SK-N-SH (cell line): ENCODE measurements around the gene RFPL3. TPM values are rescaled to one million over a fixed set of nuclear protein-coding genes. Genes with fewer than 3 reads are reported as not detected.

Experiments used
- CTCF ChIA-PET: fragments of 300-600, 350-600 bp; formaldehyde crosslinking; extraction: SDS; loops from one replicate; lab custom pipeline; 2021; lab: Yijun Ruan, JAX
- POLR2A ChIA-PET: fragments of 350-600 bp; sonication (Branson Sonifier 250); formaldehyde crosslinking; extraction: SDS; loops from one replicate; lab custom pipeline; 2020; ENCODE audit warnings: antibody characterized with exemption, inconsistent platforms; lab: Yijun Ruan, JAX
- DNase-seq: peaks from one replicate; pipeline ENCODE4 v3.0.0; 2012
- H2AFZ ChIP-seq: fragments of 200-600 bp; sonication (generic); 2 replicates; pipeline ENCODE4 v1.8.1; 2016; ENCODE audit warnings: antibody characterized with exemption, mild to moderate bottlenecking, low read depth
- H3F3A ChIP-seq: fragments of 200-600 bp; sonication (generic); replicated peaks from 2 replicates; pipeline ENCODE3; 2016; ENCODE audit warnings: antibody characterized with exemption, mild to moderate bottlenecking; ENCODE audit not compliant: insufficient read depth
- H3K27ac ChIP-seq, 2 experiments: fragments of 200-500 bp in 1 of 2; fragments of 200-600 bp in 1 of 2; sonication (Bioruptor generic) in 1 of 2; sonication (generic), shearing (Covaris generic) in 1 of 2; 2 replicates each; pipeline versions ENCODE4 v1.5.1 to v1.6.1; 2014 to 2016; ENCODE audit warnings: low read depth in 2 of 2, inconsistent platforms in 1 of 2, low read length in 1 of 2, mild to moderate bottlenecking in 1 of 2, mixed read lengths in 1 of 2
- H3K27me3 ChIP-seq: fragments of 200-600 bp; sonication (generic), shearing (Covaris generic); 2 replicates; pipeline ENCODE4 v1.6.1; 2016; ENCODE audit warnings: mixed run types; ENCODE audit not compliant: insufficient read depth
- H3K36me3 ChIP-seq, 2 experiments: fragments of 200-500 bp in 1 of 2; fragments of 200-600 bp in 1 of 2; sonication (Bioruptor generic) in 1 of 2; sonication (generic) in 1 of 2; replicated peaks in 1 of 2; 2 replicates each; pipeline versions ENCODE3 to v1.5.1; 2014 to 2016; ENCODE audit warnings: low read length in 1 of 2, mild to moderate bottlenecking in 1 of 2; ENCODE audit not compliant: insufficient read depth in 2 of 2, control insufficient read depth in 1 of 2
- H3K4me1 ChIP-seq, 2 experiments: fragments of 200-500 bp in 1 of 2; fragments of 200-600 bp in 1 of 2; sonication (Bioruptor generic) in 1 of 2; sonication (generic), shearing (Covaris generic) in 1 of 2; 2 replicates each; pipeline versions ENCODE4 v1.5.1 to v1.6.1; 2014 to 2016; ENCODE audit warnings: low read depth in 1 of 2, low read length in 1 of 2, mixed run types in 1 of 2; ENCODE audit not compliant: insufficient read depth in 2 of 2, control insufficient read depth in 1 of 2
- H3K4me2 ChIP-seq: fragments of 200-600 bp; sonication (generic), shearing (Covaris generic); 2 replicates; pipeline ENCODE4 v1.6.1; 2017; ENCODE audit warnings: mixed run types
- H3K4me3 ChIP-seq, 2 experiments: fragments of 200-500 bp in 1 of 2; fragments of 200-600 bp in 1 of 2; sonication (Bioruptor generic) in 1 of 2; sonication (generic), shearing (Covaris generic) in 1 of 2; 2 replicates each; pipeline versions ENCODE4 v1.5.1 to v1.8.1; 2014 to 2016; ENCODE audit warnings: low read depth in 2 of 2, inconsistent platforms in 1 of 2, low read length in 1 of 2, mild to moderate bottlenecking in 1 of 2, mixed read lengths in 1 of 2, moderate library complexity in 1 of 2
- H3K79me2 ChIP-seq: fragments of 200-600 bp; sonication (generic); 2 replicates; pipeline ENCODE4 v1.8.1; 2017; ENCODE audit warnings: mild to moderate bottlenecking; ENCODE audit not compliant: insufficient read depth
- H3K9ac ChIP-seq: fragments of 200-600 bp; sonication (generic); 2 replicates; pipeline ENCODE4 v1.6.1; 2017; ENCODE audit warnings: mixed run types
- H3K9me2 ChIP-seq: fragments of 200-600 bp; sonication (generic); 2 replicates; pipeline ENCODE4 v1.6.1; 2017; ENCODE audit warnings: mixed run types
- H3K9me3 ChIP-seq: fragments of 200-600 bp; sonication (generic); 2 replicates; pipeline ENCODE4 v1.6.1; 2017; ENCODE audit warnings: mixed run types, mild to moderate bottlenecking, moderate library complexity
- H4K20me1 ChIP-seq: fragments of 200-600 bp; sonication (generic); 2 replicates; pipeline ENCODE4 v1.6.1; 2017; ENCODE audit warnings: mild to moderate bottlenecking, mixed run types; ENCODE audit not compliant: insufficient read depth
- EP300 ChIP-seq, 2 experiments: IDR thresholded peaks; 2 replicates each; pipeline versions ENCODE4 v1.4.0 to v1.6.1; 2012; ENCODE audit warnings: borderline replicate concordance in 1 of 2, low read depth in 1 of 2, low read length in 1 of 2
- EZH2phosphoT487 ChIP-seq: fragments of 200-600 bp; sonication (generic); IDR thresholded peaks from 2 replicates; pipeline ENCODE4 v1.6.1; 2017; ENCODE audit warnings: low read depth, mixed run types, mild to moderate bottlenecking, antibody characterized with exemption, moderate library complexity, borderline replicate concordance
- FOXJ3 ChIP-seq: sonication (generic); formaldehyde crosslinking; IDR thresholded peaks from 2 replicates; pipeline ENCODE4 v1.5.1; 2020; ENCODE audit warnings: mild to moderate bottlenecking, missing genetic modification reagents
- FOXM1 ChIP-seq: IDR thresholded peaks from 2 replicates; pipeline ENCODE4 v1.4.0; 2012; ENCODE audit warnings: low read depth, mild to moderate bottlenecking
- GABPA ChIP-seq: IDR thresholded peaks from 2 replicates; pipeline ENCODE4 v1.4.0; 2012; ENCODE audit warnings: low read depth, mild to moderate bottlenecking
- MXI1 ChIP-seq: IDR thresholded peaks from 2 replicates; pipeline ENCODE4 v1.6.1; 2012; ENCODE audit warnings: mild to moderate bottlenecking, low read depth, low read length, improper control_type of control experiment
- NFIC ChIP-seq: IDR thresholded peaks from 2 replicates; pipeline ENCODE4 v1.4.0; 2012; ENCODE audit warnings: borderline replicate concordance
- NRF1 ChIP-seq: IDR thresholded peaks from 2 replicates; pipeline ENCODE4 v1.6.1; 2012; ENCODE audit warnings: low read depth, mild to moderate bottlenecking, low read length
- RCOR1 ChIP-seq: fragments of 150-350 bp; IDR thresholded peaks from 2 replicates; pipeline ENCODE4 v1.6.1; 2017; ENCODE audit warnings: antibody characterized with exemption, low read length
- RFX5 ChIP-seq: IDR thresholded peaks from 2 replicates; pipeline ENCODE4 v1.6.1; 2012; ENCODE audit warnings: mild to moderate bottlenecking, improper control_type of control experiment, low read length
- RXRA ChIP-seq: IDR thresholded peaks from 2 replicates; pipeline ENCODE4 v1.4.0; 2012; ENCODE audit warnings: low read depth, mild to moderate bottlenecking, borderline replicate concordance
- SIN3A ChIP-seq: IDR thresholded peaks from 2 replicates; pipeline ENCODE4 v1.6.1; 2012; ENCODE audit warnings: low read depth, mild to moderate bottlenecking, low read length, moderate library complexity, borderline replicate concordance
- TAF1 ChIP-seq: IDR thresholded peaks from 2 replicates; pipeline ENCODE4 v1.6.1; 2012; ENCODE audit warnings: low read depth, mild to moderate bottlenecking, low read length, moderate library complexity, borderline replicate concordance
- TEAD4 ChIP-seq: IDR thresholded peaks from 2 replicates; pipeline ENCODE4 v1.4.0; 2012; ENCODE audit warnings: mild to moderate bottlenecking, borderline replicate concordance; ENCODE audit not compliant: insufficient read depth
- YY1 ChIP-seq: IDR thresholded peaks from 2 replicates; pipeline ENCODE4 v1.4.0; 2012; ENCODE audit warnings: low read depth, mild to moderate bottlenecking
- WGBS: methylation state at CpG from one replicate; pipeline ENCODE4 v1.1.6; 2017; ENCODE audit warnings: low lambda C conversion rate; 5-methylcytosine and 5-hydroxymethylcytosine counted together
- polyA plus RNA-seq, 3 experiments: library from polyadenylated mRNA; depleted of rRNA; stranded (reverse); fragments of >200 nt; gene quantifications; 2 replicates each; pipeline ENCODE4 v1.2.3, GENCODE V29; 2012
- TF ChIP-seq, protein P1 (sequence below): IDR thresholded peaks from 2 replicates; pipeline ENCODE4 v1.4.0; 2012; ENCODE audit warnings: low read depth, borderline replicate concordance
- TF ChIP-seq, protein P2 (sequence below): IDR thresholded peaks from 2 replicates; pipeline ENCODE4 v1.4.0; 2012; ENCODE audit warnings: low read depth
- TF ChIP-seq, protein P3 (sequence below): fragments of 150-350 bp; IDR thresholded peaks from 2 replicates; pipeline ENCODE4 v1.6.1; 2017; ENCODE audit warnings: antibody characterized with exemption, low read length, low read depth, borderline replicate concordance

RFPL3 gene
- polyA plus RNA-seq, 1 of the 3 experiments (the other 2 are of a cell fraction): not detected

DNA sequence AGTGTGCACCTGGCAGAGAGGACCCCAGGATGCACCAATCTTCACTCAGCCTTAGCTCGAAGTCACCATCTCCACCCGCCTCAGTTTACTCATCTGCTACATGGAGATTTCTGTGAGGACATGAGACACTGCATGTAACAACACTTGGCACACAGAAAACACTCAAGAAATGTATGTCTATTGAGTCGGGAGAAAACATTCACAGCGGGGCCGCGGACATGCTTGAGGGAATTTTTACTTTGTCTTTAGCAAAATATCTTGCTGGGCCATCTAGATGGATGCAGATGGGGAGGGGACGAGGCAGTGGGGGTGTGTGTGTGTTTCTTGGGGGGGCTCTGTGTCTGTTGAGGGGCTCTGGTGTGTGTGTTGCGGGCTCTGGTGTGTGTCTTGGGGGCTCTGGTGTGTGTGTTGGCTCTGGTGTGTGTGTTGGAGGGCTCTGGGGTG, 28.4 kb upstream of the RFPL3 start:
- ChIA-PET POLR2A (no interaction called here), CTCF (interaction anchor here (1.7 kb wide), 1 partner anchor 71 kb away, joined by 3 read pairs; no protein-coding TSS in a partner anchor)
- TF ChIP-seq RXRA (no peak), EZH2phosphoT487 (no peak), FOXM1 (no peak), RCOR1 (no peak), TEAD4 (no peak), TAF1 (no peak), RFX5 (no peak), MXI1 (no peak), GABPA (no peak), EP300 (IDR thresholded peaks at IDR 0.05; ENCODE audit: borderline replicate concordance in 1 of 2, low read depth in 1 of 2, low read length in 1 of 2) (no peak)
- TF ChIP-seq, protein P1, sequence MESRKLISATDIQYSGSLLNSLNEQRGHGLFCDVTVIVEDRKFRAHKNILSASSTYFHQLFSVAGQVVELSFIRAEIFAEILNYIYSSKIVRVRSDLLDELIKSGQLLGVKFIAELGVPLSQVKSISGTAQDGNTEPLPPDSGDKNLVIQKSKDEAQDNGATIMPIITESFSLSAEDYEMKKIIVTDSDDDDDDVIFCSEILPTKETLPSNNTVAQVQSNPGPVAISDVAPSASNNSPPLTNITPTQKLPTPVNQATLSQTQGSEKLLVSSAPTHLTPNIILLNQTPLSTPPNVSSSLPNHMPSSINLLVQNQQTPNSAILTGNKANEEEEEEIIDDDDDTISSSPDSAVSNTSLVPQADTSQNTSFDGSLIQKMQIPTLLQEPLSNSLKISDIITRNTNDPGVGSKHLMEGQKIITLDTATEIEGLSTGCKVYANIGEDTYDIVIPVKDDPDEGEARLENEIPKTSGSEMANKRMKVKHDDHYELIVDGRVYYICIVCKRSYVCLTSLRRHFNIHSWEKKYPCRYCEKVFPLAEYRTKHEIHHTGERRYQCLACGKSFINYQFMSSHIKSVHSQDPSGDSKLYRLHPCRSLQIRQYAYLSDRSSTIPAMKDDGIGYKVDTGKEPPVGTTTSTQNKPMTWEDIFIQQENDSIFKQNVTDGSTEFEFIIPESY: no peak
- TF ChIP-seq, protein P2, sequence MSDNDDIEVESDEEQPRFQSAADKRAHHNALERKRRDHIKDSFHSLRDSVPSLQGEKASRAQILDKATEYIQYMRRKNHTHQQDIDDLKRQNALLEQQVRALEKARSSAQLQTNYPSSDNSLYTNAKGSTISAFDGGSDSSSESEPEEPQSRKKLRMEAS: no peak
- Histone ChIP-seq H3K4me3 (no peak overlapping the region), H3K27me3 (no peaks in the 10 kb centered on the region), H3K36me3 (no peaks in the 10 kb centered on the region), H2AFZ (no peak overlapping the region), H3K4me1 (peaks cover 0 to 12% of the 10 kb centered on the region in 2 experiments; a peak in 1 of 4 replicates), H3K4me2 (no peak overlapping the region), H3K9ac (no peak overlapping the region), H3F3A (no peaks in the 10 kb centered on the region), H4K20me1 (no peaks in the 10 kb centered on the region), H3K27ac (no peak overlapping the region), H3K9me2 (no peaks in the 10 kb centered on the region), H3K79me2 (no peaks in the 10 kb centered on the region), H3K9me3 (no peaks in the 10 kb centered on the region)
- 74% methylated on average over 8 of the region's 8 CpGs for WGBS
- no peak for DNase-seq

DNA sequence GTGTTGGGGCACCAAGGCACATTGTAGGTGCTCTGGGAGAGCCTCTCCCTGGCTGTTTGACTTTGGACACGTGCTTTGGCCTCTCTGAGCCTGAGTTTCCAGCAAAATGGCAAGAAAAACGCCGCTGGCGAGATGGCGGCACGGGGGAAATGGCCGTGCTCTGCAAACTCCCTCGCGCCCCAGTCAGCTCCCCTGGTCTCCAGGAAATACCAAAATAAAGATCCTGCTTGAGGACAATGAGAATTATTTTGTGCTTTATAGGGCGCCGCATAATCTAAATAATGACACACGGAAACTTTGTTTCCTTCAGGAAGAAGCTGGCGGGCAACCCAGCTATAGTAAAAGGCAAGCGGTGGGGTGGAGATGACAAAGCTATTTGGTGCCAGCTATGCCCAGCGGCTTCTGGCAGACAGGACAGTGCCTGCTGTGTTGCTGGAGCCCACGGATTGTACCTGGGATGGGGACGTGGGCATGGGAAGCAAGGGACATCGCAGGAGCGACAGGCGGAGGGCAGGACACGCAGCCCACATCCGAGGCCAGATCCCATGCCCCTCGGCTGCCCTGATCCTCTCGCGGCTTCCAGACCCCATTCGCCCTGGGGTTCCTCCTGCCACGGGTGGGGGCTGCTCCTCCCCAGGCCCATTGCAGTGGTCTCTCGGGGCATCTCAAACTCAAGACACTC, 26.3 kb upstream of the RFPL3 start:
- H3K9ac ChIP-seq: no peak overlapping the region
- DNase-seq: no peak
- H3K4me1 ChIP-seq: peaks cover 0 to 2% of the 10 kb centered on the region in 2 experiments; a peak in 1 of 4 replicates
- no peak overlapping the region for H2AFZ ChIP-seq
- H3K4me2 ChIP-seq: no peak overlapping the region
- no peaks in the 10 kb centered on the region for H3K79me2 ChIP-seq
- ChIA-PET CTCF (no interaction called here), POLR2A (no interaction called here)
- H3F3A ChIP-seq: no peaks in the 10 kb centered on the region
- no peaks in the 10 kb centered on the region for H4K20me1 ChIP-seq
- H3K36me3 ChIP-seq: no peaks in the 10 kb centered on the region
- no peaks in the 10 kb centered on the region for H3K9me3 ChIP-seq
- no peak overlapping the region for H3K4me3 ChIP-seq
- H3K27ac ChIP-seq: no peak overlapping the region
- 79% methylated on average over 18 of the region's 28 CpGs for WGBS
- H3K27me3 ChIP-seq: no peaks in the 10 kb centered on the region
- no peaks in the 10 kb centered on the region for H3K9me2 ChIP-seq
- no peak for TF ChIP-seq SIN3A
- no peak for TF ChIP-seq GABPA
- TF ChIP-seq, protein P3, sequence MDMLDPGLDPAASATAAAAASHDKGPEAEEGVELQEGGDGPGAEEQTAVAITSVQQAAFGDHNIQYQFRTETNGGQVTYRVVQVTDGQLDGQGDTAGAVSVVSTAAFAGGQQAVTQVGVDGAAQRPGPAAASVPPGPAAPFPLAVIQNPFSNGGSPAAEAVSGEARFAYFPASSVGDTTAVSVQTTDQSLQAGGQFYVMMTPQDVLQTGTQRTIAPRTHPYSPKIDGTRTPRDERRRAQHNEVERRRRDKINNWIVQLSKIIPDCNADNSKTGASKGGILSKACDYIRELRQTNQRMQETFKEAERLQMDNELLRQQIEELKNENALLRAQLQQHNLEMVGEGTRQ: no peak
- no peak for TF ChIP-seq NRF1
- no peak for TF ChIP-seq EP300 (IDR thresholded peaks at IDR 0.05; ENCODE audit: borderline replicate concordance in 1 of 2, low read depth in 1 of 2, low read length in 1 of 2)
- TF ChIP-seq, protein P1: no peak
- TF ChIP-seq YY1: no peak
- no peak for TF ChIP-seq EZH2phosphoT487
- no peak for TF ChIP-seq NFIC
- TF ChIP-seq MXI1: no peak
- TF ChIP-seq FOXJ3 (CRISPR knock-in tag): no peak
- TF ChIP-seq TAF1: no peak
- TF ChIP-seq, protein P2: no peak
